ENCODE results near the gene RBM27.

DNA sequence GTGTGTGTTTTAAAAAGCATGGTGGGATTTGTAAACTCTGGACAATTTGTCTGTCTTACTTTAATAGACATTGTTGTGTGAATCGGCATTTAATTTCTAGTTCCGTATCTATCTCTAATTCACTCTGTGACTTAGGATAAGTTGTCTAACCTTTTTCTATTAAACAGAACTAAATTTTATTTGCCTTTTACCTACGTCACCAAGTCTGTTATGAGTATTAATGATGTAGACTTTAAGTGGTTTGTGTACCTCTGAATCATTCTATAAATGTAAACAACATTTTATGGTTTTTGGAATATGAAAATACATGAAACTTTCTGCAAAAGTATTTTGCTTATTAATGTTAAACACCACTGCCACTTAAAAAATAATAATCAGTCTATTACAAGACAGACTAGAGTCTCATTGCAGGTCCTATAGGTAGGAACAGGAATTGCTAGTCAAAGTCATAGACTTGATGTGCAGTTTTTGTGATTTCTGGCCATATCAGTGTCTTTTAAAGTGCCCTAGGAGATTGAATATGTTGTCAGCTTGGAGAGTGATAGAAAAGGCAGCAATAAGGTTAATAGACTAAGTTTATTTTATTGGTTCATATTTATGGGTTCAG, 5.6 kb downstream of the RBM27 start:
- TF ChIP-seq, protein P1, sequence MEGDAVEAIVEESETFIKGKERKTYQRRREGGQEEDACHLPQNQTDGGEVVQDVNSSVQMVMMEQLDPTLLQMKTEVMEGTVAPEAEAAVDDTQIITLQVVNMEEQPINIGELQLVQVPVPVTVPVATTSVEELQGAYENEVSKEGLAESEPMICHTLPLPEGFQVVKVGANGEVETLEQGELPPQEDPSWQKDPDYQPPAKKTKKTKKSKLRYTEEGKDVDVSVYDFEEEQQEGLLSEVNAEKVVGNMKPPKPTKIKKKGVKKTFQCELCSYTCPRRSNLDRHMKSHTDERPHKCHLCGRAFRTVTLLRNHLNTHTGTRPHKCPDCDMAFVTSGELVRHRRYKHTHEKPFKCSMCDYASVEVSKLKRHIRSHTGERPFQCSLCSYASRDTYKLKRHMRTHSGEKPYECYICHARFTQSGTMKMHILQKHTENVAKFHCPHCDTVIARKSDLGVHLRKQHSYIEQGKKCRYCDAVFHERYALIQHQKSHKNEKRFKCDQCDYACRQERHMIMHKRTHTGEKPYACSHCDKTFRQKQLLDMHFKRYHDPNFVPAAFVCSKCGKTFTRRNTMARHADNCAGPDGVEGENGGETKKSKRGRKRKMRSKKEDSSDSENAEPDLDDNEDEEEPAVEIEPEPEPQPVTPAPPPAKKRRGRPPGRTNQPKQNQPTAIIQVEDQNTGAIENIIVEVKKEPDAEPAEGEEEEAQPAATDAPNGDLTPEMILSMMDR (conservative IDR thresholded peaks at IDR 0.05; ENCODE audit: low read depth, low read length), result peak; percentile 44
- no peak for TF ChIP-seq EZH2 (IDR thresholded peaks at IDR 0.05; ENCODE audit: low read length, unreplicated experiment)
